HAP-1 (cell line): ENCODE measurements around the gene KCNMA1.

Source experiments
- DNase-seq, 2 experiments: peaks; one replicate each; pipeline ENCODE4 v3.0.0-alpha.2; 2016 to 2020; ENCODE audit warnings: low spot score in 2 of 2
- H3K27me3 ChIP-seq: fragments of 250-450 bp; sonication (Bioruptor Pico); 2 replicates; pipeline ENCODE4 v1.5.1; 2020; ENCODE audit warnings: low read depth, mild to moderate bottlenecking, moderate library complexity
- H3K36me3 ChIP-seq: fragments of 250-450 bp; sonication (Bioruptor Pico); replicated peaks from 2 replicates; pipeline ENCODE4 v1.5.1; 2020; ENCODE audit warnings: mild to moderate bottlenecking
- H3K4me1 ChIP-seq: fragments of 250-450 bp; sonication (Bioruptor Pico); 2 replicates; pipeline ENCODE4 v1.5.1; 2020; ENCODE audit warnings: mild to moderate bottlenecking
- H3K4me3 ChIP-seq: fragments of 250-450 bp; sonication (Bioruptor Pico); 2 replicates; pipeline ENCODE4 v1.5.1; 2020; ENCODE audit warnings: mild to moderate bottlenecking, moderate library complexity
- H3K9me3 ChIP-seq: fragments of 250-450 bp; sonication (Bioruptor Pico); 2 replicates; pipeline ENCODE4 v1.5.1; 2020; ENCODE audit warnings: mild to moderate bottlenecking, moderate library complexity
- in situ Hi-C: fragments of 300-500 bp; cut with MboI; formaldehyde crosslinking; loops from 3 replicates; pipeline ENCODE4 v1.14.3; 2020; ENCODE audit warnings: low sequenced_read_pairs, inconsistent platforms, mixed read lengths

Gene KCNMA1

GRCh38 chr10:77185696-77186095, 451.9 kb downstream of the KCNMA1 start:
- Histone ChIP-seq H3K9me3 (no peaks in the 10 kb centered on the region), H3K27me3 (no peaks in the 10 kb centered on the region), H3K4me3 (no peak overlapping the region), H3K4me1 (no peaks in the 10 kb centered on the region), H3K36me3 (no peaks in the 10 kb centered on the region)
- no peak for DNase-seq
- in situ Hi-C loops = no loop called here

GRCh38 chr10:77182803-77183202, 454.8 kb downstream of the KCNMA1 start:
- Histone ChIP-seq H3K9me3 (no peaks in the 10 kb centered on the region), H3K4me3 (no peak overlapping the region), H3K36me3 (no peaks in the 10 kb centered on the region), H3K27me3 (0 out of 2 replicates have a peak, but pooled peaks cover 6% of the 10 kb centered on the region), H3K4me1 (no peaks in the 10 kb centered on the region)
- in situ Hi-C loops = no loop called here
- DNase-seq = no peak

DNA sequence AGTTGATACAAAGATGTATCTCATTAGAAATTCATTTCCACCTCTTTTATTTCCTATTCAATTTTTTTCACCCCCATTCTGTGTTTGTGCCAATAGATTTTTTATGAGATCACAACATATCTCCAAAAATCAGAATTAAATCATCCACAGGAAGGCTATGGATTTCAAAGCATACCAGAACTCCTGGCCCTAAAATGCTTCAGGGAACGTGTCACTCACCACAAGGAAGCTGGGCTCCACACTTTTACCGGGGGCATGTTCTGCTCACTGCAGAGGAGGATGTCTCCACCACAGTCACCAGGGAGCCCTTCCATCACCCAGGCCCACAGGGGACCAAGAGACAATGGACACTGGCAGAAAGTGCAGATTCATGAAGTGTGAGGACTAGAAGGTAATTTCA, 456.8 kb downstream of the KCNMA1 start:
- no peak overlapping the region for H3K4me3 ChIP-seq
- in situ Hi-C loops = no loop called here
- no peaks in the 10 kb centered on the region for H3K9me3 ChIP-seq
- 0 out of 2 replicates have a peak, but pooled peaks cover 6% of the 10 kb centered on the region for H3K27me3 ChIP-seq
- no peak for DNase-seq
- no peaks in the 10 kb centered on the region for H3K4me1 ChIP-seq
- H3K36me3 ChIP-seq = no peaks in the 10 kb centered on the region

DNA sequence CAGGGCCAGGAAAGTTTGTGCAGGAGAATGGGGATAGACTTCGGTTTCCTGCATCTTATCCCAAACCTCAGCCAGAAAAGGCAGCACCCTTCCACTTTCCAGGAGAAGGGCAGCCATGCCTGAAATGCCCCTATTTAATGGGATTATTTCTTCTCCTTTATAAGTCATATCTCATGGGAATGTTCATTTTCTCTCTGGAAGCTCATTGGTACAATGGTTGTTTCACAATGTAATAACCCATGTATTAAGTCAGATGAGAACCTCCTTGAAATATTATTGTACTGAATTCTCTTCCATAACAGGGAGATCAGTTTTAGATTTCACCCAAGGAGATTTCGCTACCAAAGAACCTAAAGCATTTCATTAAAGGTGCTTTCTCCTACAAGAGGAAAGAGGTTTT, 457.5 kb downstream of the KCNMA1 start:
- Histone ChIP-seq H3K4me1 (no peaks in the 10 kb centered on the region), H3K9me3 (no peaks in the 10 kb centered on the region), H3K36me3 (no peaks in the 10 kb centered on the region), H3K27me3 (0 out of 2 replicates have a peak, but pooled peaks cover 6% of the 10 kb centered on the region), H3K4me3 (no peak overlapping the region)
- no peak for DNase-seq
- in situ Hi-C loops = no loop called here

- Histone ChIP-seq H3K27me3 (0 out of 2 replicates have a peak, but pooled peaks cover 6% of the 10 kb centered on the region), H3K4me1 (no peaks in the 10 kb centered on the region), H3K9me3 (no peaks in the 10 kb centered on the region), H3K36me3 (no peaks in the 10 kb centered on the region), H3K4me3 (no peak overlapping the region)
- in situ Hi-C loops = loop anchor here (5.0 kb wide), 1 partner anchor 463 kb away; no protein-coding TSS in a partner anchor
- no peak for DNase-seq
These were observed 458.5 kb downstream of the KCNMA1 start for GRCh38 chr10:77179015-77179695.

DNA sequence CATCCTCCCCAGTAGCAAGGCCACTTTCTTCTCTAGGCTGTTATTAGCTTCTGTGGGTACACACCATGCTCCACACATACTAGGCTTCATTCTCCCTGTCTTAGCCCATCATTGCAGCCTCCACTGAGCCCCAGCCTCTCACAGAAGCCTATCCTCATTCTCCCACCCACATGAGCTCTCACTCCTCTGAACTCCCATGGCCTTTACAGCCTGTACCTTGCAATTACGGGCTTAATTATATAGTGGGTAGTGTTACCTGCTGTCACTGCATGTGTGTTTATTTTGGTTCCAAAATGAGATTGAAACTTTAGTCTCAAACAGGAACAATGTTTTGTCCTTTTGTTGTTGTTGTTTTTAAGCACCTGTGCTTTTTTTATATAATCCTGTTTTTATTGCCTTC, 460.0 kb downstream of the KCNMA1 start:
- Histone ChIP-seq H3K36me3 (no peaks in the 10 kb centered on the region), H3K9me3 (no peaks in the 10 kb centered on the region), H3K27me3 (0 out of 2 replicates have a peak, but pooled peaks cover 6% of the 10 kb centered on the region), H3K4me1 (no peaks in the 10 kb centered on the region), H3K4me3 (no peak overlapping the region)
- DNase-seq = no peak
- in situ Hi-C loops = loop anchor here (5.0 kb wide), 1 partner anchor 465 kb away; no protein-coding TSS in a partner anchor

- no peak overlapping the region for H3K4me3 ChIP-seq
- DNase-seq = no peak
- H3K4me1 ChIP-seq = no peaks in the 10 kb centered on the region
- H3K9me3 ChIP-seq = no peaks in the 10 kb centered on the region
- H3K36me3 ChIP-seq = no peaks in the 10 kb centered on the region
- in situ Hi-C loops = loop anchor here (5.0 kb wide), 1 partner anchor 465 kb away; no protein-coding TSS in a partner anchor
- 0 out of 2 replicates have a peak, but pooled peaks cover 6% of the 10 kb centered on the region for H3K27me3 ChIP-seq
These were observed 460.4 kb downstream of the KCNMA1 start for GRCh38 chr10:77177161-77177560.

DNA sequence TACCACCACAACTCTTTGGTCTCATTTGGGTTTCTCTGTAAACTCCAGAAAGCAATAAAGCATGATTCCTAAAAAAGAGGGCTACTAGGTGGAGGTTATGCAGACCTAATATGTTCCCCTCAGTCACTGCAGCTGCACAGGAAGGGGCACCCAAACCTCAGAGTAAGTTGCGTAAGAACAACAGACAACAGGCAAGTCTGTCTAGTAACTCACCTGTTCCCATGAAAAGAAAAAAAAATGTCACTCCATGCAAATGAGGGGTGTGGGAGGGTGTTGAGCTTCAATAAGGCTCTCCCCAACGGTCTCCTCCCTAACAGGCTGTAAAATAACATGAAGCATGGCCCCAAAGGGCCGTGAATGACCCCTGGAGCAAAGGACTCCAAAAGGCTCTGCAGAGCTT, 461.4 kb downstream of the KCNMA1 start:
- Histone ChIP-seq H3K27me3 (0 out of 2 replicates have a peak, but pooled peaks cover 6% of the 10 kb centered on the region), H3K4me3 (no peak overlapping the region), H3K9me3 (no peaks in the 10 kb centered on the region), H3K4me1 (no peaks in the 10 kb centered on the region), H3K36me3 (no peaks in the 10 kb centered on the region)
- in situ Hi-C loops = loop anchor here (5.0 kb wide), 1 partner anchor 466 kb away; no protein-coding TSS in a partner anchor
- no peak for DNase-seq

DNA sequence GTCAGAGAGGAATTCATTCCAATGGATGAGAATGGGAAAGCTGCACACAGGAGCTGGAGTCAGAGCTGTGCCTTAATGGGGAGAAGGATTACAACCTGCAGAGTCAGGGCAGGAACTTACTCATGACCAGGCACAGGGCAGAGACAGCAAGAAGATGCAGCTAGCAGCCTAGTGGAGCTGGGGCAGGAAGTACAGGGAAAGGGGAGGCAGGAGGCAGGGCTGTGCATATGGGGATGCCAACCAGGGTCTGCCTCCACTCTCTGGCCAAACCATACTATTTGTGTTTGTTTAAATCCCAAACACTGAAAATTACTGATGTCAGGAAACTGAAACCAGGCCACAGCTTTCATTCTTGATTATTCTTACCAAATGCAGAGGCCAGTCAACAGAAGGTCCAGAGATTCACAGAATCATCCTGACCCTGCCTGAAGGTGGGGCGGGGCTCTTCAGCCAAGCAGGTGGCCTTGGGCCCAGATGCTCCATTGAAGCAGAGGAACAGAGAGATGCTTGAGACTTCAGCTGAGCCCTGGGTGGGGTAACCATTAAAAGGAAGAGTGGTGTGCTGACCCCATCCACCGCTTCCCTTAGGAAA, 461.9 kb downstream of the KCNMA1 start:
- in situ Hi-C loops = loop anchor here (5.0 kb wide), 1 partner anchor 467 kb away; no protein-coding TSS in a partner anchor
- DNase-seq = no peak
- H3K4me1 ChIP-seq = no peaks in the 10 kb centered on the region

DNA sequence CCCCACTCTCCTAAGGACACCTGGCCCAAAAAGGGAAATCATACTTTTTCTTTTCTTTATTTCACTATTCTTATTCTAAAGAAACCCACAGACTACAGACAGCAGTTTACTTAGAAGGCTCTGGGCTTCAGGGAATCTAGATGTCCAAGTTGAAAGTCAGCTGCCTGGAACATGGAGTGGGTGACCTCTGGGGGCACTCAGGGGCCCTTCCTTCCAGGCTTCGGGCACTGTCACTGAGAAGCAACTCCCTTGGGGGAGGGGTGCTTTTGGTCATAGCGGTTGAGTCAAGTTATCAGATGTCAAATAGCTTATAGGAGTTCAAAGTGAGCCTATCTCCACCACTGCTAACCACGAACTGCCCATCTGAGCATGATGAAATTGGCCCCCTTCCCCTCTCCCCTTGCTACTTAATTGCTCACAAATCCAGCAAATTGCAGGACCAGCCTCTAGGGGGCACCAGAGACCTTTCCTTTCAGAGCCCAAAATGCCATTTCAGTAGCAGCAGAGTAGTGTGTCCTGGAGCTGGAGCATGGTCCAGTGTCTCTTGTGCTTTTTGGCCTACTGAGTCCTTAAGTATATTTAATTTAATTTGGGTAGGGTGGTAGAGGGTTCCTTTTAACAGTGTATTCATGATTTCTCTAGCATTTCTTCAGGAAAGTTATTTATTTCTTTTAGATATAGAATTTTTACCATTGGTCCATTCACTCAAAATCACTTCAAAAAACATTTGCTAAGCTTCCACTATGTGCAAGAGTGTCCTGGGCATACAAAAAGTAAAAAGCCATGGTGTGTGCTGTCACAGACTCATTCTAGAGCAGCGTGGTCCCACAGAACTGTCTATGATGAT, 463.8 kb downstream of the KCNMA1 start:
- Histone ChIP-seq H3K4me3 (no peak overlapping the region), H3K27me3 (0 out of 2 replicates have a peak, but pooled peaks cover 2% of the 10 kb centered on the region), H3K4me1 (no peaks in the 10 kb centered on the region), H3K9me3 (no peaks in the 10 kb centered on the region), H3K36me3 (no peaks in the 10 kb centered on the region)
- peak; percentile 35 to 78 for DNase-seq
- in situ Hi-C loops = no loop called here

More for the DNA sequence above, 461.9 kb downstream of the KCNMA1 start:
- H3K36me3 ChIP-seq = no peaks in the 10 kb centered on the region
- H3K9me3 ChIP-seq = no peaks in the 10 kb centered on the region
- 0 out of 2 replicates have a peak, but pooled peaks cover 6% of the 10 kb centered on the region for H3K27me3 ChIP-seq
- H3K4me3 ChIP-seq = no peak overlapping the region

- no peaks in the 10 kb centered on the region for H3K4me1 ChIP-seq
- H3K36me3 ChIP-seq = no peaks in the 10 kb centered on the region
- in situ Hi-C loops = no loop called here
- DNase-seq = no peak
- H3K27me3 ChIP-seq = no peaks in the 10 kb centered on the region
- H3K4me3 ChIP-seq = no peak overlapping the region
- H3K9me3 ChIP-seq = no peaks in the 10 kb centered on the region
These were observed 465.5 kb downstream of the KCNMA1 start for GRCh38 chr10:77172086-77172485.

DNA sequence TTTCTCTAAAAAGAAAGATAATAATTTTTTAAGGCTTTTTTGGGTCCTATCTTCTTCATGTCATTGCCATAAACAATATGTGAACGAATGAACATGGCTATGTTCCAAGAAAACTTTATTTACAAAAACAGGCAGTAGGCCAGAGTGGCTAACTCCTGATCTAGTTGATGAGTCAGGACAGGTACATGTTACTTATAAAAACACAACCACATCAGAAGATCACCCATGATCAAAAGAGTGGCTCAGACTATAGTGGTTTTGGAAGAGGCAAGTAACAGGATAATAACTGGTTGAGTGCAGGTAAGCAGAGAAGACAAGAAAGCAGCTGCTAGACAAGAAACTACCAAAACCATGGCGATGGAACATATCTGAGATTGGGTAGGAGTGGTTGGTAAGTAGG, 468.7 kb downstream of the KCNMA1 start:
- no peaks in the 10 kb centered on the region for H3K4me1 ChIP-seq
- in situ Hi-C loops = no loop called here
- H3K36me3 ChIP-seq = no peaks in the 10 kb centered on the region
- no peak overlapping the region for H3K4me3 ChIP-seq
- peaks cover 8% of the 10 kb centered on the region for H3K27me3 ChIP-seq
- H3K9me3 ChIP-seq = no peaks in the 10 kb centered on the region
- no peak for DNase-seq

- peaks cover 8% of the 10 kb centered on the region for H3K27me3 ChIP-seq
- H3K4me1 ChIP-seq = no peaks in the 10 kb centered on the region
- in situ Hi-C loops = no loop called here
- no peak overlapping the region for H3K4me3 ChIP-seq
- no peaks in the 10 kb centered on the region for H3K9me3 ChIP-seq
- H3K36me3 ChIP-seq = no peaks in the 10 kb centered on the region
- no peak for DNase-seq
These were observed 469.4 kb downstream of the KCNMA1 start for GRCh38 chr10:77168161-77168560.
